NCI-H526 treated with DMSO at 0.1 percent for 48 hours (cell line): ENCODE data around the gene PPAT.
"Not testable (repeated sequence)": the region's sequence is repeated elsewhere in the genome, so short reads cannot be mapped to it uniquely, and the experiment has no call there.

Experiments
- DNase-seq: peaks from one replicate; lab custom pipeline; 2025; lab: John Stamatoyannopoulos, UW

Gene PPAT

DNA sequence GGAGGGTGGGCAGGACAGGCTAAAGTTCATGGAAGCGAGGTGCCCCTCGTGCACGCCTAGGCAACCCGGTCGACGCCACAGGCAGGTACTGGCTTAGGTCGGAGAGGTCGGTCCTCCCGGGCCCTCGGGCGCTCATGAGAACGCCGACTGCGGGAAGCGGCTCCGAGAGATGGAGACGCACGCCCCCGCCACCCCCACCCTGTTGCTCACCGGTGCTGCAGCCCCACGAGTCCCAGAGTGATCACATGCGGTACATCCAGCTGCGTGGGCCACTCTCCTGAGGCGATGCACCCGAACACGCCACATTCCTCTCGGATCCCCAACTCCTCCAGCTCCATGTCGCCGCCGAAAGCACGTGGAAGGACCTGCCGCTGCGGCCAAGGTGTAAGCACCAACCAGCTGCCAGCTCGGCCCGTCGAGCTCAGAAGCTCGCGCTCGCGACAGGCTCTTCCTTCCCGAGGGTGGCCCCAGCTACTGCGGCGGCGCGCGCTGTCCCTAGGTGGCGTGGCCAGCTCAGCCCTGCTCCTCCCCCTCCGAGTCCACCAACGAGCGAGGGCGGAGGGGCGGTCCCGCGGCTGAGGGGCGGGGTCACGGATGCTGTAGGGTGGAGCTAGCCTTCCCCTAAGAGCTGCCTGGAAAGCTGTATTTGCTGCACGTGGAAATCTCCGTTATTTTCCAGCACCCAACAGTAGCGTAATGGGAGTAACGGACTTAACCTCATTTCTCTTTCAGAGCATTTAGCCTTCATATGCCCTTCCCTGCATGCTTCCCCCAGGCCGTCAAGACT is at the start of gene PPAT:
PPAT (minus strand) TSS at position 476 of the 787 bp plus-strand sequence; CDS start at position 338, 138 bp downstream.
- peak; percentile 95 for DNase-seq

GRCh38 chr4:56480691-56481090 is 45.3 kb upstream of the PPAT start:
- no peak for DNase-seq

DNA sequence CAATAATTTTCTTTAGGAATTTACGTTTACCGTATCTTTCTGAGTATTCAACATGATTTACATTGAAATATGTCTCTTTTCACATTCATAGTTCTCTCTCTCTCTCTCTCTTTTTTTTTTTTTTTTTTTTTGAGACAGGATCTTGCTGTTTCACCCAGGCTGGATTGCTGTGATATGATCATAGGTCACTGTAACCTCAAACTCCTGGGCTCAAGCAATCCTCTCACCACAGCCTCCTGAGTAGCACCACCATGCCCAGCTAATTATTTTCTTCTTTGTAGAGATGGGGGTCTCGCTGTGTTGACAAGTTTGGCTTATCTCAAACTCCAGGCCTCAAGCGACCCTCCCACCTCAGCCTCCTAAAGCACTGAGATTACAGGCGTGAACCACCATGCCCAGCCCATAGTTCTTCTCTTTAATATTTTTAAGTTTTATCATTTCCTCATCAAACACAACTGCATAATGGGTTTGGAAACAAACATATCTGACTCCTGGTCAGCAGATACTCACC is 41.8 kb upstream of the PPAT start:
- no peak for DNase-seq

DNA sequence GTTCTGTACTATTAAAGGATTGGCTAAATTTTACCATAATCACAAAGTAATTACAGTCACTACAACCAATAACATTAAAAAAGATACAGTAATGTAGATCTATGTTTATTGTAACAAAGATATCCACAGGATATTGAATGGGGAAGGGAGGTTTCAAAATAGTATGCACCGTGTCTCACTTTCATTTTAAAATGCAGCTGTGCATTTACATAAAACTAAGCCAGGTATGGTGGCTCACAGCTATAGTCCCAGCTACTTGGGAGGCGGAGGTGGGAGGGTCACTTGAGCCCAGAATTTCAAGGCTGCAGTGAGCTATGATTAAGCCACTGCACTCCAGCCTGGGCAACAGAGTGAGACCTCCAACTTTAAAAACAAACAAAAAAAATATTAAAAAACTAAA is 40.5 kb upstream of the PPAT start:
- DNase-seq = no peak

DNA sequence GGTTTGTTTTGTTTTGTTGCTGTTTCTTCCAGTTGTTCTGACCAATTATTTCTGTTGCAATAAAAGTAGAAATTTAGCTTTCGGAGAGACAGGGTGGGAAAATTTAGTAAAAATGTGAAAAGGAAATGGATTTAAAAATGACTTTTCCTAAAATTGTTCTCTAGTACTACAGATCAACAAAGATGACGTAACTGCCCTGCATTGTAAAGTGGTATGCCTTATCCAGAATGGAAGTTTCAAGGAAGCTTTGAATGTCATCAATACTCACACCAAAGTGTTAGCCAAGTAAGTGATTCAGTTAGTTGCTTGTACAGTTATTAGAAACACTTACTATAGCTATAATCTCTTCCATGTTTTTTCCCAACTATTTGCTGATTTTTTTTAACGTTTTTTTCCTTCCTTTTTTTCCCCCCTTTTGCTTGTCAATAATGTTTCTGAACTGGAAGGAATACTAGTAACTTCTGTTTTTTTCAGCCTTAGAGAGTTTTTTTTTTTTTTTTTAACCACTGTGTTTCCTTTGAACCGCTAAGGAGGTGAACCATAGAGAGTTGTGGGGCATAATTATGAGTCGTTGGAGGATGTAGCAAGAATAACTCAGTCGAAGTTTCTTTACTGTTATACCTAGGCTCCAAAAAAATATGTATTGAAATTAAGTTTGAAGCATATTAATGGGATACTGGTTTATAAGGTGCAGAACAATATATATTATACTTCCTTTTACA is 34.2 kb upstream of the PPAT start:
- DNase-seq = no peak

DNA sequence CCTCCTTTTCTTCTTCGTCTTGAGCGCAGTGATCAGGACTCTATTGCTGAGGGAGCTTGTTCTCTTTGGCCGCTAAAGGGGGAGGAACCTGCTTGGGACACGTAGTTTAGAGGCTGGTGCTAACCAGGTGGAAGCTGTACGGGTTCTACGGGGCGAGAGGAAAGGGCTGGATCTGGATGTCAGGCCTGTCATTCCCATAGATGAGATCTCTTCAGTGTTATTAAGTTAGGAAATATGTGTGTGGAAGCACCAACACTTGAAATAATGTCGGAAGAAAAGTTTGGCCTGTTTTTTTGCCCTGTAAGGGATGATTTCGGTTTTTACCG is 32.6 kb upstream of the PPAT start:
- DNase-seq = peak; percentile 62

- DNase-seq = peak; percentile 80
Measured at GRCh38 chr4:56467284-56468096, 32.1 kb upstream of the PPAT start, which contains the start of gene SRP72. SRP72 (plus strand) TSS chr4:56467617; CDS start chr4:56467636, 19 bp downstream.

DNA sequence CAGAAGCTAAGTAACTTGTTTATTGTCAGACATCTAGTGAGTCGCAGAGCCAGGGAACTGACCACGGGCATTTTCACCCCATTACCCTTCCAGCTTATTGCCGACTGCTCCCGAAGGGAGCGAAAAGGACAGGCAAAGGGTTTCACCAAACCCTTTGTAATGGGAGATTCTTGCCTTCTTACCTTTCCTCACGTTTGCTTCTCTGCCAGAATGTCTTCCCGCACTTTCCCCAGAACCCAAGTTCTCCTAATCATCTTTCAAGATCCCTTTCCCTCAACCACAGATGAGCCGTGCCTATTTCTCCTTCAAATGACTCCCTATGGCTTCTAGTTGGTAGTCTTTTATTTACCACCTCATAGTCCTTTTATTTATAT is 31.5 kb upstream of the PPAT start:
- DNase-seq = no peak

DNA sequence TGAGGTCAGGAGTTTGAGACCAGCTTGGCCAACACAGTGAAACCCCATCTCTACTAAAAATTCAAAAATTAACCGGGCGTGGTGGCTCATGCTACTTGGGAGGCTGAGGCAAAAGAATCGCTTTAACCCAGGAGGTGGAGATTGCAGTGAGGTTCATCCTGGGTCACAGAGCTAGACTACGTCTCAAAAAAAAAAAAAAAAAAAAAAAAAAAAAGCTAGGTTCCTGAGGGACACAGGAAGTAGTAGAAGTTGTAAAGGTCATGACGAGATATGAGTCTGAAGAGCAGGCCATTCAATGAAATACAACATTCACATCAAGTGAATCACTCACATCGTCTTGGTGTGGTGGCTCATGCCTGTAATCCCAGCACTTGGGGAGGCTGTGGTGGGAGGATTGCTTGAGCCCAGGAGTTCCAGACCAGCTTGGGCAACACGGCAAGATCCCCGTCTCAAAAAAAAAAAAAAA is 30.9 kb upstream of the PPAT start:
- not testable (repeated sequence) for DNase-seq

DNA sequence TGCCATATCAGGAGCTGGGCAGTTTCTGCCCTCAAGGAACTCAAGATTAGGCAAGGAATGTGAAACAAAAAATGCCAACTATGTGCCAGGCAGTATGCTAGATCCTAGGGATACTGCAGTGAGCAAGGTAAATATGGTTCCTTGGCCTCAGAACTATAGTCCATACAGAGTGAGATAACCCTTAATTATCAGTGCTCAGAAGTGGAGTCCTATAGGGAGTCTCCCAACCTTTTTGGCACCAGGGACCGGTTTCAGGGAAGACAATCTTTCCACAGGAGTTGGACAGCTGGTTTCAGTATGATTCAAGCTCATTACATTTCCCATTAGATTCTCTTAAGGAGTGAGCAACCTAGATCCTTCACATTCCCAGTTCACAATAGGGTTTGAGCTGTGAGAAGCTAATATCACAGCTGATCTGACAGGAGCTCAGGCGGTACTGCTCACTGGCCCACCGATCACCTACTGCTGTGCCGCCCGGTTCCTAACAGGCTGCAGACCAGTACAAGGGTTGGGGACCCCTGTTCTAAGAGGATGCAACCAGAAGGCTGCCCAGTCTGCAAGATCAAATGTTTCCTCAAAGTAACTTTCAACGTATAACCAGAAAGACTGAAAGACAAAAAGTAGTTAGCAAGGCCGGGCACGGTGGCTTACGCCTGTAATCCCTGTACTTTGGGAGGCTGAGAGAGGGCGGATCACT is 30.3 kb upstream of the PPAT start:
- no peak for DNase-seq

- no peak for DNase-seq
Measured at GRCh38 chr4:56464581-56464980, 29.2 kb upstream of the PPAT start.

DNA sequence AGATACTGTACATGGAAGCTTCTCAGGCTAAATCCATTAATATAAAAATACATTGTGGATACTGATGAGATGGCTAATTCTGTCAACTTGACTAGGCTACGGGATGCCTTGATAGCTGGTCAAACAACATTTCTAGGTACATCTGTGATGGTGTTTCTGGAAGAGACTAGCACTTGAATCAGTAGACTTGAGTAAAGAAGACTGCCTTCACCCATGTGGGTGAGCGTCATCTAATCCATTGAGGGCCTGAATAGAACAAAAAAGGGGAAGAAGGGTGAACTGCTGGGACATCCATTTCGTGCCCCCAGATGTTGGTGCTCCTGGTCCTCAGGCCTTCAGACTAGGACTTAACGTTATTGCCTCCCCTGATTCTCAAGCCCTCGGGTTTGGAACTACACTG is 28.3 kb upstream of the PPAT start:
- no peak for DNase-seq

DNA sequence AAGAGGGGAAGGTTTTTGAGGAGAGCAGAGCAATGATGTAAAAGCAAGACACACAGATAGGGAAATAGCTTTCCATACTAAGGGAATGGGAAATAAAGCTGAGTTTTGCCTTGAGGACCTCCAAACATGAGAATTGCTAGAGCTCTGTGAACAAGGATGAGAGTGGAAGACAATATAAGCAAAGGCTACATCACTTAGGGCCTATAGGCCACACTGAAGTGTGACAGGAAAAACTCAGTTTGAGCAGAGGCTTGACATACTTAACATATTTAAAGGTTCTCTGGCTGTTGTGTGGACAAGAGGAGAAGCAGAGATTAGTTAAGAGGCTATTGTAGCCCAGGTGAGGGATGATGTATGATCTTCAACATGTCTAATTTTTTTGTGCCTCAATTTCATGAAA is 26.7 kb upstream of the PPAT start:
- DNase-seq = no peak

DNA sequence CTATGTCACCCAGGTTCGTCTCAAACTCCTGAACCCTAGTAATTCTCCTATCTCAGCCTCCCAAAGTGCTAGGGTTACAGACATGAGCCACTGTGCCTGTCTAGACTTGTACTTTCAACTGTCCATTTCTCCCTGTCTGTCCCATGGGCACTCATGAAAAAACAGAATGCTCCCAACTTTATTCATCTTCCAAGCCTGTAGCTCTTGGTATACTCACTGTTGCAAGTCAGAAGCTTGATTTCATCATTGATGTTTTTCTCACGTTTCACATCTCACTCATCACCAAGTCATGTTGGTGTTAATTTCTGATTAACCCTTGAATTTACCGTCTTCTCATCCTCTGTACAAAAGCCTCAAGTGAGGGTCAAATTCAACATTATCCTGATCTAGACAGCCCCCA is 24.7 kb upstream of the PPAT start:
- no peak for DNase-seq

GRCh38 chr4:56450342-56450741 is 14.9 kb upstream of the PPAT start:
- DNase-seq = no peak

- not testable (repeated sequence) for DNase-seq
Measured at GRCh38 chr4:56449475-56449874, 14.1 kb upstream of the PPAT start.

GRCh38 chr4:56448301-56448700 is 12.9 kb upstream of the PPAT start:
- DNase-seq = no peak

DNA sequence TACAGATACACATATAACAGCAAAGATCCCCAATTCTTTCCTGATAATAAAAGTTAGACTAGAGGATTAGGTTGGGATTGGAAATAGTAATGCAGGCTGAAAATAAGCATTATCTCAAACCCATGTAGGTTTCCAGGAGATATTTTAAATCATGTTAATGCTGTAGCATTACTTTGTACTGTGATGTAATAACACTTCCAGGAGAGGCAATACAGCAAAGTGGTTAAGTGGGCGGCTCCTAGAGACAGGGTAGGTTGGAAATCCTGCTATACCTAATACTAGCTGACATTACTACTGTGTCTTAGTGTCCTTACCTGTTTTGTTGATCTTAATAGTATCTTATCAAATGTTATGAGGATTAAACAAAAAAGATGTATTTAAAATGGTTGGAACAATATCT is 10.3 kb upstream of the PPAT start:
- no peak for DNase-seq

GRCh38 chr4:56444719-56445118 is 9.3 kb upstream of the PPAT start:
- no peak for DNase-seq

DNA sequence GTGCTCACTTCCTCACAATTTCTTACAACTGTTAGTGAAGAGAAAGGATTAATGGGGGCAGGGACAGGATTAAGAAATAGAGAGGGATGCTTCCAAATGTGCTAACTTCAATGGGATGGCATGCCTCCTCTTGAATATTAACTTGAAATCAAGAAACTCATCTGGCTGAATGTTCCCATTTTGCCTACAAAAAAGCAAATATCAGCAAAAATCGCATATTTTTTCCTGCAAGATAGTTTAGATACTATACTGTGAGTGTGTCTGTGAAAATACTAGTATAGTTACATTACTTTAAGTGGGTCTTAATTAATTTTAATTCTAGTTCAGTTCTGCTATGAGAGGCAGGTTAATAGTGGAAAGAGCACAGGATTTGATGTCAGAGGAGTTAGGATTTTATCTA is 5.6 kb upstream of the PPAT start:
- no peak for DNase-seq

DNA sequence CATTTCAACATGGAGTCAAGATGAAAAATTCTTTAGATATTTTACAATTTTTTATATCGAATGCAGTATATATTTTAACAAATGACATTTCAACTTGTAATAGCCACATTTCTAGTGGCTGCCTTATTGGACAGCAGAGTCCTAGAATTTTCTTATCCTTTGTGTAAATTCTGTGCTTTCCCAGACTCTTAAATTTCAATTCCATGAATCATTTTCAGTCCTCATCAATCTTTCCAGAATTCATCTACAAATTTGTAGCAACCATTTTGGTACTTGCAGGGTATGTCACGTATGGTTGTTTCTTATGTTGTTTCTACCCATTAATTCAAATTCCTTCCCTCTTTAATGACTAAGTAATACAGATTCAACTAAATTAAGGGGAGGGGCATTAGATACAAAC is 3.4 kb upstream of the PPAT start:
- no peak for DNase-seq

DNA sequence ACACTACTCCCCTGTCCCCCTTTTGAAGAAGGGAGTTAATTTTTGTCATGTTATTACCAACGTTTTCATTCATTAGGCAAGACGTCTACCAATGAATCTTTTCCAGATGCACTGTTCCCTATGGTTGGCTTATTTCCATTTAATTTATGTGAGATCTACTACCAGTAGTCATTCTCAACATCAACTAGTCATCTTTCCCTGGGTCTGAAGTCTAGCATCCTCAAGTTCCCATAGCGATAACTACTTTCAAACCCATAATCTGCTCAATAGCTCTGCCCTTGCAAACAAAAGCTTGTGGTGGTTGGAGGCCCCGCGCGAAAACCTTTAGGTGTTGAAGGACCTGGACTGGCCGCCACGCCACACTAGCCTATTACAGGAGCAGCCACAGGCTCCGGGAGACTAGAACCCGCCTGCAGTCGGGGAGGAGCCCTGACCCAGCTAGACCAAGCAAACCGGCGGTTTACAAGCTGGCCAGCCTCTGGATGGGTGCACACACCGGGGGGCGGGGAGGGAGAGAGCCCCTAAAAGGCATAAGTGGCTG is 746 bp downstream of the PPAT start:
- peak; percentile 70 for DNase-seq
